ENCODE results near the gene PPP2R5B.
"Not testable (repeated sequence)": the region's sequence is repeated elsewhere in the genome, so short reads cannot be mapped to it uniquely, and the experiment has no call there.

PPP2R5B gene

DNA sequence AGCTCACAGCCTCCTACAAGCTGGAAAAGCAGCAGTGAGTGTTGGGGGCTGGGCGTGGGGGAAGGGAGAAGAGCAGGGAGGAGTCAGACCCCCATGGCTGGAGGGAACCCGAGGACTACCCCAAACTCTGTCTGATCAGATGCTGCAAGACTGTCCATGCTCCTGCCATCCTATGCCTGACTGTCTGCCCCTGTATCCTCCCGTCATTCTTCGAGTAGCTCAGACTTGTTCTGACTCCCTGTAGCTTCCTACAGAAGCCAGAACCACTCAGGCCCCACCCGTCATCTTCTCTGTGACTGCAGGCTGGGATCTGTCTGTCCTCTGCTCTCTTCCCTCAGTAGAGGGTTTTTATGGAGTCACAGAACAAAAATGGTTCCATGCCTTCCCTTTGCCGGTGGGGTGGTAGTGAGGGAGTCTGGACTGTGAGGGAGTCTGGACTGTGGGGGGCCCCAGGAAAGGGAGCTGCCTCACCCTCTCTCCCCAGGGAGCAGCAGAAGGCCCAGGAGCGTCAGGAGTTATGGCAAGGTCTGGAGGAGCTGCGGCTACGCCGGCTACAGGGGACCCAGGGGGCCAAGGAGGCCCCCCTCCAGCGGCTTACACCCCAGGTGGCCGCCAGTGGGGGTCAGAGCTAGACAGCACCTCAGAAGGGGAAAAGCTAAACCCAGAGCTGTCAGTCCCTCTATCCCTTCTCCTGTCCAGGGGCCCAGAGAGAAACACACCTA is 8.9 kb downstream of the PPP2R5B start:
- DNase-seq: no peak

DNA sequence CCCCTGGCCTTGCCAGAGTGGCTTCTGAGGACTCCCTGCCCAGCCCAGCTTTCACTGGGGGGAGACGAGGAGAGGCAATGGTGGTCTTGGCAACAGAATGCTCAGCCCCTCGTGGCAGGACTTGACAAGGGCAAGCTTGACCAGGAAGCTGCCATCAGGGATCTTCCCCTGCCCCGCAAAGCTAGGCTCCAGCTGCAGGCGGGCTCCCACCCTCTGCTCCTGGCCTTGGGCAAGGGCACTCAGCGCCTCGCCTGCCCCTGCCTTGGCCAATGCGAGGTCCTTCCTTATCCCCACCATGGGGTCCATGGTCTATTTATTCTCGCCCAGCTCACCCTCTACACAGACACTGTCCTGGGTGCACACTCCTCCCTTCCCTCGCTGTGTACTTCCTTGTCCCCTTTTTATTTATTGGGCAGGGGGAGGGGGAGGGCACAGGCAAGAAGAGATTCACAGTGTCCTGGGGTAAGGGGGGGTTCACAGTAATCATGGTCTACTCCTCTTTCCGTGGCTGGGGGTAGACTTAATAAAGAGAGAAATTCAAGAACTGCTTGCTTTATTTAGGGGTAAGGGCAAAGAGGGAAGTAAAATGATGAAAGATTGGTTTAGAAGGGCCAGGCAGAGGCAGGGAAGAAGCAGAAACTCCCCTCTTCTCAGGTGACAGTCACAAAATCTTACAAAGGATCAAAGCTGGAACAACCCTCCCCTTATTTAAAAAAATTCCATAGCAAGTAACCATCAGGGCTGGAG is 9.6 kb downstream of the PPP2R5B start:
- DNase-seq: no peak

DNA sequence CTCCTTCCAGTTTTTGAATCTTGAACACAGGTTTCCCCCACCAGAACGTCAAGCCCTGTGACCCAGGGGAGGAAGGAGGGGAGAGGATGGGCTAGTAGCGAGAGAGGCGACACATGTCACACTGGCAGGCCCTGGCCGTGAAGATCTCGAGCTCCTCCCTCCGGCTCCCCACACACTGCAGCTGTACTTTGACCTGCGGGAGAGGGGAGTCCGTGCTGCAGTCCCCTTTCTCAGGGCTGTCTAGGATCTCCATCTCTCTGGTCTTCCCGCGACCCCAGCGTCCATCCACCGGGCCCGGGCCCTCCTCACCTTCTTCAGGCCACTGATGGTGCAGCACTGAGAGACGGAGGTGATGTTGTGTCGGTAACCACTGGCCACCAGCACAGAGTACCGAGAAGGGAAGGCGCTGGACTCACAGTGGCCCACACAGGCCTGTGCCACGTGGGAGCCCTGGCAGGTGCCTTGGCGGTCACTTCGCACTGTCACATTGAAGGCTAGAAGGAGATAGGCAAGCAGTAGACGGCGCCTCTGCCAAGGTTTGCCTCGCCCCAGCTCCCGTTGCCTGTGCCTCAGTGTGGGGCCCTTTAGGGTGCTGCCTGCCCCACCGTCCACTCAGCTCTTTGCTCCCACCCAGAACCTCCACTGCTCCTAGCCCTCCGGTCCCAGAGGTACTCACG is 10.3 kb downstream of the PPP2R5B start:
- no peak for DNase-seq

DNA sequence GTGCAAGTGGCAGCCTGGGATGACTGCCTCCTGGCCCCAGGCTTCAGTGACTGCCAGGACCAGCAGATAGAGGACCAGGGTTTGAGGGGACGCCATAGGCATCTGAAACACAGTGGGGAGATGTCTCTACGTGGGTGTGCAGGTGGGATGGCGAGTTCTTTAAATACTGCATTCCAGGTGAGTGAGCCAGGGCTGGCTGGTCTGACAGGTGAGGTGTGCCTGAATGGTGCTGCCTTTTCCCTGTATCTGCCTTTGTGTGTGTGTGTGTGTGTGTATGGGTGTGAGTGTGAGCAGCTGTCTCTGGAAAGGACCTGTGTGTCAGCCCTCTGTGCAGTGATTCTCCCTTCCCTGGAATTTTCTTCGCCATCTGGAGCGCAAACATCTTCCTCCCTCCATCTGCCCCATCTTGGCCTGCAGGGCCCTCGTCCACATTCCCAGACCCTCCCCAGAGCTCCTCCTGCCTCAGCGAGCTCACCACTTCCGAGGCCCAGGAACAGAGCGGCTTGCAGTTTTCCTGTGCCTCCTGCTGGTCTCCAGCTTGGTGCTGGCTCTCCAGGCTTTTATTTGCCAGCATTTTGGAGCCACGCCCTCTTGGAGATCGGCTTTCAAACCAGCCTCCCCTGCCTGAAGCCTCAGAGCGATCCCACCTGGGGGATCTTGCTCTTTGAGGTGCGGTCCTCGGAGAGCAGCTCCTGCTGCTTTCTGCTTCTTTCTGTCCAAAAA is 11.0 kb downstream of the PPP2R5B start, which contains the start of gene GPHA2:
TSS of gene GPHA2 (minus strand) at position 535 of the 723 bp plus-strand sequence. CDS start at position 102, 433 bp downstream.
- DNase-seq: no peak

DNA sequence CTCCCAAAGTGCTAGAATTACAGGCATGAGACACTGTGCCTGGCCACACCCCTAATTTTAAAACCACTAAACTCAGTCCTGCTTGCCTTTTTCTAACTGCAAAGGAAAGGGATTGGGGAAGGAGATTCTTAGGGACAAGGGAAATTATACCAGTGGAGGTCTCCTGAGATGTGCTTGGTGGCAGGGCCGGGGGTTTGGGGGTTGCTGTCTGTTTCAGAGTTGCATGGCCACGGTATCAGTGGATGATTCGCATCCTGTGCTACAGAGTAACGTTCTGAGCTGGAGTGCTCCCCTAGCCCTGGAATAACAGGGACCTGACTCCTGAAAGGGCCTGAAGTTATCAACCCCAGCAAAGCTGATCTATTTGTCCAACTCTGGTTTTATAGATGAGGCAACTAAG is 12.1 kb downstream of the PPP2R5B start:
- no peak for DNase-seq

DNA sequence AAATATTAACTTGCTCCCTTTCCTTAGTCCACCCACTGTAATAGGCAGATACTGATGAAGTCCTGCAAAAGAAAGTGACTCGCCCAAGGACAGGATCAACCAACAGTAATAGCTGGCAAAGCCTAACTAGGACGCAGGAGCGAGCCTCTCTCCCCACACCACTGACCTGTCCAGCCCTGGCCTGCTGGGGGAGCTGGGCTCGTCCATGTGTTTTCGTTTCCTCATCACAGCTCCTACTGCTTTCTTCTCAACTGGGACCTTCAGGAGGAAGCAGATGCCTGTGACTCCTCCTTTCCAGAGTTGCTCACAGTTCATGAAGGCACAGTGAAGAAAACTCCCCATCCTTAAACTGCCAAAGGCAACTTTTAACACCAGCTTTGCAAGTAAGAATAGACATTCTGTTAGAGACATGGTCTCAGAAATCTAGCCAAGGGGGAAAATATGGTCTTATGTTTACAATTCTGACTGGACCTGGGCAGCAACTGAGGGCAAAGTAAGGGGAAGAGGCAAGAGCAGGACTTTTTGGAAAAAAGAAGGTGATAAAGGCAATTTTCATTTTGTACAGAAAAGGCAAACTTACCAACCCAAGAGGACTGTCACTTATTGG is 22.8 kb downstream of the PPP2R5B start:
- DNase-seq: no peak

DNA sequence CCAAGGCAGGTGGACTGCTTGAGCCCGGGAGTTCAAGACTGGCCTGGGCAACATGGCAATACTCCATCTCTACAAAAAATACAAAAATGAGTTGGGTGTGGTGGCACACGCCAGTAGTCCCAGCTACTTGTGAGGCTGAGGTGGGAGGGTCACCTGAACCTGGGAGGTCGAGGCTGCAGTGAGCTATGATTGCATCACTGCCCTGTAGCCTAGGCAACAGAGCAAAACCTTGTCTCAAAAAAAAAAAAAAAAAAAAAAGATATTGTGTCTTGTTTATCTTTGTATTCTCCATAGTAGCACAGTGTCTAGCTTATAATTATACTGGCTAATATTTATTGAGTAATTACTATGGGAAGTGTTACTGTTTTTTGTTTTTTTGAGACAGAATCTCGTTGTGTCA is 27.0 kb downstream of the PPP2R5B start:
- DNase-seq: no peak

DNA sequence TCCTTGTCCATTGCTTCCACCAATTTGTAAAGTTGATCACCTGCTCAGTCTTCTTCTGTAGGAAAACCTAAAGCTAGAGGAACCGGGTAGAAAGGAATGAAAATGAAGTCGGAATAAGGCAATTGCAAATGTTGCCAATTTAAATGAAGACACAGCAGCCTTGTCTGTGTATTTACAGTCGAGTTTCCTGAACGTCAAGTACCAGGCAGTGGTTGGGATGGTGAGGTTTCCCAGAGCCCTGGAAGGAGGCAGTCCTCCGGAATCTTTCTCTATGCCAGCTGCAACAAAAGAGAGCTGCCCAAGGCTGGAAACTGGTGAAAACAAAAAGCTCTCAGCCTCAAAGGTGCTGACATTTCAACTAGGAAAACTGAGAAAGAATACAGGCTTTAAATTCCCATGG is 29.7 kb downstream of the PPP2R5B start:
- no peak for DNase-seq

DNA sequence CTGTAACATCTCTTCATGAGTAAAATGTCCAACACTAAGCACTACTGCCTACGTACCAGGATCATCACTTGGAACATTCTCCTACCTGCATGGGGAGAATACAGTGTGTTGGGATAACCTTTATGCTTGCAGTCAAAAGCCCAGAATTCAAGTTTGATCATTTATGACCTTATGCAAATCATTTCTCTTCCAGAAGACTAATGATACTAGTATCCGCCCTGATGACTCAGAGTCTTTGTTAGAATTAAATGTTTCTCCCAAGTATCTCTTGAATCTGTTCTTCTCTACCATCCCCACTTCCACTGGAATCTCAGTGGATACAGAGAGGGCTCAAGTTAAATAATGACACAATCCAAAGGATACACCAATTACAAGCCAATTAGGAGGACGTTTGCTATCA is 35.0 kb downstream of the PPP2R5B start:
- no peak for DNase-seq

DNA sequence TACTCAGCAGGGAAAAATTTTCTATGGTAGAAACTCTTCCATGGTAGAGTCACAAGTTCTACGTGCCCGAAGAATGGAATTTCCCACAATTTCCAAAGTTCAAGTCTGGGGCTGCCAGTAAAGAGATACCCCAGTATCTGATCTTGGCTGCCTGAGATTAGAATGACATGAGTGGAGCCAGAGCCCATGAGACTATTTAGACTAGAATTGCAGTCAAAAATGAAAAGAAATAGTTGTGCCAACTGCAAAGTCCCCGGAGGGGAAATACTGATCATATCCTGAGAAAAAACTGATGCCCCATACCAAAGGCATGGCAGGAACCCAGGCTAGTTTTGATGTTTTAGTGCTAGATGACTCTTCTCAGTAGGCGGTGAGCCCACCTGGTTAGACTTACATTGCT is 36.2 kb downstream of the PPP2R5B start:
- DNase-seq: no peak

DNA sequence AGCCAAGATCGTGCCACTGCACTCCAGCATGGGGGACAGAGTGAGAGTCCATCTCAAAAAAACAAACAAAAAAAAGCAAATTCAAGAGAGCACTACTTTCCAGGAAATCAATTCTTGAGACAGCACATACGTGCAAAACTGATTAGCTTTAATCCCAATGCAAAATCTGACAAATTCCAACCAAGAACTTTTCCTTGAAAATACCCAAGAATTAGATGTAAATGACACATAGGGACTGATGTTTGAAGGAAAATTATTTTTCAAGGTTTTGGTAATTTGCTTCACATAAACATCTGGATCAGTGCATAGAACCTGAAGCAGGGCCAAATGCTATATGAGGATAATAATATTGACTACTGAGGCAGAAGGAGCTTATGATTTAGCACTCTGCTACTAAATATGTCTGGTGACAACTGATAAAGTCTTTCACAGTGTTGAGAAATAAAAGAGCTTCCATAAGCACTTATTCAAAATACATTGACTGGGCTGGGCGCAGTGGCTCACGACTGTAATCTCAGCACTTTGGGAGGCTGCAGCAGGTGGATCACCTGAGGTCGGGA is 38.7 kb downstream of the PPP2R5B start:
- no peak for DNase-seq

DNA sequence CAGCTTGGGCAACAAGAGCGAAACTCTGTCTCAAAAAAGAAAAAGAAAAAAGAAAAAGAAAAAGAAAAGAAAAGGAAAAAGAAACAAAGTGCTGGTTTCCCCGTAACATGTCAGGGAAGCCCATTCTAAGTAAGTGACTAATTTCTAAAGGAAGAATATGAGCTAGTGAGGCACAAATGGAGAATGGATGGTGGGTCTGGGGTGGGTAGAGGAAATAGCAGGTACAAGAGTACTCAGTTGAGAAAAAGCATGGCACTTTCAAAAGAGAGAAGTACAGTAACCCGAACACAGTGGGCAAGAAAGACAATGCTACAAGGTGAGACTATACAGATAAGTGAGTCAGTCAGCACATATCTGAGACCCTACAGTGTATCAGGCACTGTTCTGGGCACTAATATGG is 42.9 kb downstream of the PPP2R5B start:
- DNase-seq: no peak

DNA sequence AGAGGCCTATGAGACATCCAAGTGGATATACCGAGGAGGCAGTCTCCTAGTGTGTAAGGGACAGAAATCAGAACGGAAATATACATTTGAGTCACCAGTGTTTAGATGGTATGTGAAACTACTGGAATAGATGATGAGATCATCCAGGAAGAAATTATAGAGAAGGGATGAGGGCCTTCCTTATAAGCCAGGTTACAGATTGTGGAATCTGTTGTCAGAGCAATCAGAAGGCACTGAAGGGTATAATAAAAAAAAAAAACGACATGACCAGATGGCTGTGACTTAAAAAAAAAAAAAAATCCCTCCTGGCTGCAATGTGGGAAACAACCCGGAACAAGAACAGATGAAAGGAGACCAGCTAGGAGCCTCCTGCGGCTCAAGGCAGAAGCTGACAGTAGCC is 44.7 kb downstream of the PPP2R5B start:
- no peak for DNase-seq

DNA sequence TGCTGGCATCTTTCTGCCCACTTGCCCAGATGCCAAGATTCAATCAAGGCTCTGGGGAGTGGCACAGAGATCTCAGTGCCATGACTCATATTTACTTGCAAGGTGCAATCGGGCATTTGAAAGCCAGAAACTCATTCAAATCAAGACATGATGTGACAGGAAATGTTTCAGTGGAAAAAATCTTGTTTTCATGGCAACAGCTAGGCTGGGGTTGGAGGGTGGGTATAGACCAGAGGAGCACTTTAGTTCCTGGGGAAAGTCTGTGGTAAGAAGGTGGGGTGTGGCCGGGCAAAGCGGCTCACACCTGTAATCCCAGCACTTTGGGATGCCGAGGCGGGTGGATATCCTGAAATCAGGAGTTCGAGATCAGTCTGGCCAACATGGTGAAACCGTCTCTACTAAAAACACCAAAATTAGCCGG is 46.3 kb downstream of the PPP2R5B start:
- DNase-seq: no peak

DNA sequence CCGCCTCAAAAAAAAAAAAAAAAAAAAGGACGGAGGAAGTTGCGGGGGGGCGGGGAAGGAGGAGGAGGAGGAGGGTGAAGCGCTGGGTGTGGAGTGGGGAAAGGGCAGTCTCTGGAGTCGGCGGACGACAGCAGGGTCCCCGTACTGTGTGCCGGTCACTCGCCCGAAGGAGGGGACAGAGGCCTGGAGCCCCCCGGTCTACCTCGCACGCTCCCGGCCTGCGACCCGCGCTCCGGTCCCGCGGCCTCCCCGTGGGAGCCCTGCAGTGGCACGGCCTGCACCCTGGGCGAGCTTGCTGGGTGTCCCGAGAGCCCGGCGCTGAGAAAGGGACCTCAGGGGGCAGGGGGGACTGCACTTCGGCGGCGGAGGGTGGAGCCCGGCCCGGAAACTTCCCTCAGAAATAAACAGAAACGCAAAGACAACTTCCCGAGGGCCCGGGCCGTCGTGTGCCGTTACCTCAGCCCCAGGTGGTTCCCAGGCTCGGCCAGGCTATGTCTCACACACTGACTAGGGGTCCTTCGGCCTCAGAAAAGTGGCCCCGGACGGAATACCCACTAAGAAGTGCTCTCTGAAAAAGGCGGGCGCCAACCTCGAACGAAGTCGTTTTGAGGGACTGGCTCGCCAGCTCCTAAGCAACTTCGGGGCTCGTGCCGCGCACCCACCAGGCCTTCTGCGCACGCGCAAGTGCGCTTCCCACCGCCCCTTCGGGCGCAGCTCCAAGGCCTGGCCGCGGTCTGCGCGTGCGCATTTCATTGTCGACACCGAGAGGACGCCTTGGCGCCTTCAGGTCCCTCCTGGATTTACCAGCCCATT is 47.1 kb downstream of the PPP2R5B start, which contains the start of gene MAJIN:
TSS of gene MAJIN (minus strand) at position 688 of the 813 bp plus-strand sequence. CDS start 12,703 bp downstream, outside the sequence.
- no peak for DNase-seq

DNA sequence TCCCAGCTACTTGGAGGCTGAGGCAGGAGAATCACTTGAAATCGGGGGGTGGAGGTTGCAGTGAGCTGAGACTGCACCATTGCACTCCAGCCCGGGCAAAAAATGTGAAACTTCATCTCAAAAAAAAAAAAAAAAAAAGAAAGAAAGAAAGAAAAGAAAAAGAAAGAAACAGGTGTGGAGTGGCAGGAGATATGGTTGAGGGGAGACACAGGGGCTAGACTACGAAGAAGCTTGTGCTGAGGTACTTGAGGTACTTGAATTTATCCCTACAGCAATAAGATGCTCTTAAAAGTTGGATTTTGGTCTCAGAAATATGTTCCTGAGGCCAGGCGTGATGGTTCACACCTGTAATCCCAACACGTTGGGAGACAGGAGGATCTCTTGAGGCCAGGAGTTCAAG is 49.6 kb downstream of the PPP2R5B start:
- no peak for DNase-seq

DNA sequence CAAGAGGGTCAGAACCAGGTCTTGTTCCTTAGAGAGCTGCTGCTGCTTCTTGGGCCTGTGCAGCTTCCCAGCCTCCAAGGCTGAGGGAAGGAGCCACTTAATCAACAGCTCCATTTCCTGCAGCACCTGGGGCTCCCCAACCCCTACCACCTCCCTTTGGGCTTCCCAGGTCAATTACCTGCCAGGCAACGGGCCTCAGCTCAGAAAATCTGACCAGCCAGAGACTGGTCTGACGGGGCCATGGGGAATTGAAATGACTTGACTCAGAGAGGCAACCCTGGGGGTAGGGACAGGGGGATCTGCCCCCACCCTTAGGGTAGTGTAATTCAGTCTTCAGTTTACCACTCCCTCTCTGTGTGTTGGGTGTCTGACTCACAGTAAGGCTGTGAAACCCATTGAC is 52.2 kb downstream of the PPP2R5B start:
- DNase-seq: no peak

DNA sequence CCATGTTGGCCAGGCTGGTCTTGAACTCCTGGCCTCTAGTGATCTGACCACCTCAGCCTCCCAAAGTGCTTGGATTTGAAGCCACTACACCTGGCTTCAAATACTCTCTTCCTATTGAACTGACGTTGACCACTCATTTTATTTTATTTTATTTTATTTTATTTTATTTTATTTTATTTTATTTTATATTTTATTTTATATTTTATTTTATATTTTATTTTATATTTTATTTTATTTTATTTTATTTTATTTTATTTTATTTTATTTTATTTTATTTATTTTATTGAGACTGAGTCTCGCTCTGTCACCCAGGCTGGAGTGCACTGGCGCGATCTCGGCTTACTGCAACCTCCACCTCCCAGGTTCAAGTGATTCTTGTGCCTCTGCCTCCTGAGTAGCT is 58.9 kb downstream of the PPP2R5B start:
- not testable (repeated sequence) for DNase-seq

All from bone marrow (tissue), 2 donors.